Frontal cortex (tissue), 4 donors: Measurements from ENCODE around the gene NRXN3. TPM values are rescaled to one million over a fixed set of nuclear protein-coding genes. Genes with fewer than 3 reads are reported as not detected.

Source experiments
- DNase-seq, 2 donors: peaks; one replicate each; pipeline ENCODE4 v3.0.0; 2012; ENCODE audit warnings: low spot score in 2 of 2
- FAIRE-seq: peaks from 2 replicates; lab custom pipeline; 2012; peaks lifted over from hg19 to GRCh38; lab: Jason Lieb, UNC
- total RNA-seq: library from RNA; depleted of rRNA; stranded (reverse); fragments of >200 nt; gene quantifications from one replicate; pipeline ENCODE4 v1.2.3, GENCODE V29; 2014
- donor health status: control.
- donor health status: control.
- donor health status: control.

Gene NRXN3
- total RNA-seq, 1 donor from 2014 or later: 44.8 TPM

GRCh38 chr14:79201564-79202207 lies 1031.5 kb downstream of the NRXN3 start:
- no peak for DNase-seq
- no peak for FAIRE-seq

GRCh38 chr14:79204591-79204990 lies 1034.4 kb downstream of the NRXN3 start:
- DNase-seq: no peak
- FAIRE-seq: no peak

- DNase-seq (no peak), FAIRE-seq (no peak)
Measured at GRCh38 chr14:79209418-79209817, 1039.2 kb downstream of the NRXN3 start.

DNA sequence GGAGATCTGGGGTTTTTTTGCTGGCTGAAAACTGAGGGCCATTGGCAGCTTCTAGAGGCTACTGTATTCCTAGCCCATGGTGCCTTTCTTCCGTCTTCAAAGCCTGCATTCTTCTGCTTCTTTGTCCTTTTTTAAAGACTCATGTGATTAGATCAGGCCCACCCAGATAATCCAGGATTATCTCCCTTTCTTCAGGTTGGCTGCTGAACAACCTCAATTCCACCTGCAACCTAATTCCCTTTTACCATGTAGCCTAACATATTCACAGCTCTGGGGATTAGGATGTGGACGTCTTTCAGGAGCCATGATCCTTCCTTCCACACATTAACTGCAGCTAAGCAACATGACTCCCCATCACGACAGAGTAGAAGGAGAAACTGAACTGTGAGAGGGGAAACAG lies 1055.6 kb downstream of the NRXN3 start:
- FAIRE-seq: no peak
- no peak for DNase-seq

- DNase-seq: no peak
- no peak for FAIRE-seq
Measured at GRCh38 chr14:79229383-79229909, 1059.3 kb downstream of the NRXN3 start.

- no peak for FAIRE-seq
Measured at GRCh38 chr14:79242666-79243065, 1072.5 kb downstream of the NRXN3 start.

DNA sequence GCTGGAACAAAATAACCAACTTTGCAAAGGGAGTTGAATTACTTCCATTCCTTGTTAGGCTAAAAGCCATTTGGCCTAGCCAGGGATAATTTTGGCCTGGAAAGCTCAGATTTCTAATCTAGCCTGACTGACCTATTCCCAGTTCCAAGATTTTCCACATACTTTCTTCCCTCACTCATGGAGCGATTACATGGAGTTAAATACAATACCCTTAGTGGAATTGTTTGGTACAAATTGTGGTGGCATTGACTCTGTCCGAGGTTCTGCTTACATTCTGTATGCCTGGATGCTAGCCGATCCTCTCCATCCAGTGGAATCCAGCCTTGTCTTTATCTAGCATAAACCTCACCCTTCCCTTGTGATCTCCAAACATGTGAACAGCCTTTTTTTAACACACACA lies 1076.0 kb downstream of the NRXN3 start:
- FAIRE-seq (no peak), DNase-seq (no peak)

More at GRCh38 chr14:79242666-79243065, 1072.5 kb downstream of the NRXN3 start:
- no peak for DNase-seq

GRCh38 chr14:79248126-79248525 lies 1078.0 kb downstream of the NRXN3 start:
- FAIRE-seq (no peak), DNase-seq (no peak)

GRCh38 chr14:79248771-79249170 lies 1078.6 kb downstream of the NRXN3 start:
- no peak for DNase-seq
- no peak for FAIRE-seq

GRCh38 chr14:79251278-79251677 lies 1081.1 kb downstream of the NRXN3 start:
- no peak for DNase-seq
- FAIRE-seq: no peak

GRCh38 chr14:79253576-79253975 lies 1083.4 kb downstream of the NRXN3 start:
- FAIRE-seq: no peak
- DNase-seq: no peak

DNA sequence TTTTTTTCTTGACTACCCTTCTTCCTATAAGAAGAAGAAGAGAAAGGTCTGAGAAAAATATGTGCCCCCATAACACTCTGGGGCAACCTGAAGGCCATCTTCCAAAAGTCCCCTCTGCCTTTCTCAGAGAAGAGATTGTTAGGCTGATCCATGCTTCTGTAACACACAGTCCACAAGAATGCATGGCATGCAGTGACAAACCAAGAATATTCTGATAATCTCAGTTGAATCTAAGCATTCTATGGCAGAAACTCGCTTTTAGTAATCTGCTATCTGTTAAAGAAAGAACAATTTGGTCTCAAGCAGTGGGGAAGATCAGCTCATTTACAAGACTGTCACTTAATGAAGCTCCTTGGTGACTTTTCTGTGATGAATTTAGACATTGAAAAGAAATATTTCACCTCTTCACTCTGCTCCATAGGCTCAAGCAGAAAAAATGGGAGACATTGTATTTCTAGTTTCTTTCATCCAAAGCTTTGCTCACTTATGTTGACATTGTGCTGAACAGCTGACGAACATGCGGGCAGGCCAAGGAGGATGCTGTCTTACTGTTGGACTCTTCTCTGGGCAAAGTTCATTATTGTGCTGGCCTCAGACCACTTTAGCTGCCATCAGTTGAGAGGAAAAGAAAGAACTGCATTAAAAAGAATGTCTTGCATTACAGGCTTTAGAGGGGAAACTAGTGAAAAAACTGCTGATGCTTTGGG lies 1084.0 kb downstream of the NRXN3 start:
- DNase-seq (no peak), FAIRE-seq (no peak)

- no peak for DNase-seq
Measured at GRCh38 chr14:79256380-79256779, 1086.2 kb downstream of the NRXN3 start.

DNA sequence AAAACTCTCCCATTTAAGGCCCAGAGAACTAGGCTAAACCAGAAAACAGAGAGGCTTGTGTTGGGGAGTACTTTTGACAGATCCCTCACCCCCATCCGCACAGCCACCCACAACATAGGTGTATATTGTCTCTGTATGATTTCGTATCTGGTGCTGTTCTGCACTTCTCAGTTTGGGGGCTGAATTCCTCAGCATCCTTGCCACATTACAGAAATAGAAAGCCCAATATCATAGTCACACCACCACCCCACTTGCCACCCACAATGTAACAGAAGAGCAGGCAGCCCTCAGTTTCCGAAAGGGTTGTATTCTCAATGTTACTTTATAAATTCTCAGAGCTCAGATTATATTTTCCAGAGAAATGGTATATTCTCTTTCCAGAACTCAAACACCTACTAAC lies 1090.2 kb downstream of the NRXN3 start:
- FAIRE-seq: no peak
- DNase-seq: no peak

More at GRCh38 chr14:79256380-79256779, 1086.2 kb downstream of the NRXN3 start:
- no peak for FAIRE-seq

DNA sequence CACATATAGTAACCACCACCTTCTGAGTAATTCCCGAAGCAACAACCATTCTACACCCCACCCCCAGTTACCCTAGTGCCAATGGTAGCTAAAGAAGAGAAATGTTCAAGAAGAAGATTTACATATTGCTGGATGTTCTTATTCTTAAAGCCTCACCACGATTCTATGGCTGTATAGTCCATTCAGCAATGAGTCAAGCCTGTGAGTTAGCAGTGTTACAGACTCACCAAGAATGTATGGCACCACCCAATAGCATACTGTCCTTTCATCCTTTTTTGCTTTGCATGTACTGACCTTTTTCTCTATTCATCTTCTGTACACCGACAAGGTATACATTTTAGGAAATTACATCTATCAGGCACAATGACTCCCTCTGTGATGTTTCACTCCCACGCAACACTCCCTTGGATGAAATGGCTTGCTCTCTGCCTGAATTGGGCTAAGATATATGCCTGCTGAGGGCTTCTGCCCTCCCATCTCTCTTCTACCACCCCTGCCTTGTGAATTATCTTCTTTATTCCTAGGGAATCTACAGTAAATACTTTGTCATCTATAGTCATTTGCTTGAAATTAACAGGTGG lies 1095.3 kb downstream of the NRXN3 start:
- FAIRE-seq (no peak), DNase-seq (no peak)

DNA sequence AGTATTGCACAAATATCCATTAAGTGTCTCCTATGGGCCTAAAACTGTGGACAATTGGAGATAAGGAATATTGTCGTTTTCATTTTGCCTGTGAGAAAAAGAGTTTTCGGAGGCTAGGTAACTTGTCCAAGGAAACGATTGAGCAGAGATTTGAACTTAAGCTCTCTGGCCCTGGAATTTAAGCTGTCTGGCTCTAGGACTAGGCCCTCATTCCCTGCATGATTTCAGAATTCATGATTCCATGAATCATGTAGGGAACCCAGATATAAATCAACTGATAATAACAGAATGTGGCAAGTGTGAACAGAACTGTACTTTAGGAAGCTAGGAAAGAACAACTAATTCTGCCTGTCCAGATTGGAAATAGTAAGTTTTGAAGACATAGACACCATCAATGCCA lies 1100.2 kb downstream of the NRXN3 start:
- FAIRE-seq: no peak

GRCh38 chr14:79271122-79271521 lies 1100.9 kb downstream of the NRXN3 start:
- FAIRE-seq: no peak
- DNase-seq: no peak

More for the DNA sequence above, 1100.2 kb downstream of the NRXN3 start:
- DNase-seq: no peak

GRCh38 chr14:79274641-79275291 lies 1104.6 kb downstream of the NRXN3 start:
- FAIRE-seq (no peak), DNase-seq (no peak)

DNA sequence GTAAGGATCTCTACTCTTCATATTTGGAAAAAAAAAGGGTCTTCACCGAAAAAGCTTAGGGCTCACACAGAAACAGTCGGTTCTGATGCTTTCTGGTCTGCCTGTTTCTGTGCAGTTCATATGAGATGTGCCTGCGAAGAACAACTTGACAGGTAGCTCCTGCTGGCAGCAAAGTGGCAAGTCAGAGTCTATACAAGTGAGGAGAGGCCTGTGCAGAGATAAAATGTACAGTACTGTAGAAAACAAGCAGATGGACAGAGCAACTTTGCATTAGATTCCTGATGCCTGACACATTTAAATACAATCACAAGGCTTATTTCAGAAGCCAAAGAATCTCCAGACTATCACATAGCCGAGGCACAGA lies 1105.1 kb downstream of the NRXN3 start:
- no peak for FAIRE-seq
- DNase-seq: no peak

- DNase-seq (no peak), FAIRE-seq (no peak)
Measured at GRCh38 chr14:79278286-79278797, 1108.2 kb downstream of the NRXN3 start.
